Panc1 (cell line): ENCODE results near the gene LRP1B.

Experiments
- CTCF ChIP-seq: fragments of 450-650 bp; IDR thresholded peaks from 2 replicates; pipeline ENCODE4 v1.5.1; 2017; ENCODE audit warnings: mild to moderate bottlenecking
- POLR2AphosphoS5 ChIP-seq: IDR thresholded peaks from 2 replicates; pipeline ENCODE4 v1.6.1; 2012; ENCODE audit warnings: mild to moderate bottlenecking, low read depth, low read length, moderate library complexity
- TF ChIP-seq, protein P1 (sequence below), 2 experiments: IDR thresholded peaks; 2 replicates each; pipeline ENCODE4 v1.6.1; 2011 to 2012; ENCODE audit warnings: low read depth in 2 of 2, control low read depth in 1 of 2, low read length in 1 of 2, mild to moderate bottlenecking in 1 of 2, moderate library complexity in 1 of 2; ENCODE audit not compliant: insufficient read depth in 1 of 2

GRCh38 chr2:141113301-141113700 lies 1017.5 kb downstream of the LRP1B start:
- TF ChIP-seq CTCF (no peak), POLR2AphosphoS5 (no peak)
- TF ChIP-seq, protein P1, sequence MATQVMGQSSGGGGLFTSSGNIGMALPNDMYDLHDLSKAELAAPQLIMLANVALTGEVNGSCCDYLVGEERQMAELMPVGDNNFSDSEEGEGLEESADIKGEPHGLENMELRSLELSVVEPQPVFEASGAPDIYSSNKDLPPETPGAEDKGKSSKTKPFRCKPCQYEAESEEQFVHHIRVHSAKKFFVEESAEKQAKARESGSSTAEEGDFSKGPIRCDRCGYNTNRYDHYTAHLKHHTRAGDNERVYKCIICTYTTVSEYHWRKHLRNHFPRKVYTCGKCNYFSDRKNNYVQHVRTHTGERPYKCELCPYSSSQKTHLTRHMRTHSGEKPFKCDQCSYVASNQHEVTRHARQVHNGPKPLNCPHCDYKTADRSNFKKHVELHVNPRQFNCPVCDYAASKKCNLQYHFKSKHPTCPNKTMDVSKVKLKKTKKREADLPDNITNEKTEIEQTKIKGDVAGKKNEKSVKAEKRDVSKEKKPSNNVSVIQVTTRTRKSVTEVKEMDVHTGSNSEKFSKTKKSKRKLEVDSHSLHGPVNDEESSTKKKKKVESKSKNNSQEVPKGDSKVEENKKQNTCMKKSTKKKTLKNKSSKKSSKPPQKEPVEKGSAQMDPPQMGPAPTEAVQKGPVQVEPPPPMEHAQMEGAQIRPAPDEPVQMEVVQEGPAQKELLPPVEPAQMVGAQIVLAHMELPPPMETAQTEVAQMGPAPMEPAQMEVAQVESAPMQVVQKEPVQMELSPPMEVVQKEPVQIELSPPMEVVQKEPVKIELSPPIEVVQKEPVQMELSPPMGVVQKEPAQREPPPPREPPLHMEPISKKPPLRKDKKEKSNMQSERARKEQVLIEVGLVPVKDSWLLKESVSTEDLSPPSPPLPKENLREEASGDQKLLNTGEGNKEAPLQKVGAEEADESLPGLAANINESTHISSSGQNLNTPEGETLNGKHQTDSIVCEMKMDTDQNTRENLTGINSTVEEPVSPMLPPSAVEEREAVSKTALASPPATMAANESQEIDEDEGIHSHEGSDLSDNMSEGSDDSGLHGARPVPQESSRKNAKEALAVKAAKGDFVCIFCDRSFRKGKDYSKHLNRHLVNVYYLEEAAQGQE (IDR thresholded peaks at IDR 0.05; ENCODE audit: insufficient read depth in 1 of 2, low read depth in 2 of 2, low read length in 1 of 2): no peak
